IPS-15b (cell line): ENCODE results near the gene CTSC.

Source experiments
- H3K27me3 ChIP-seq: one replicate; pipeline ENCODE4 v1.6.1; 2013; ENCODE audit warnings: low read length; ENCODE audit not compliant: control insufficient read depth, insufficient read depth
- H3K36me3 ChIP-seq: one replicate; pipeline ENCODE4 v1.6.1; 2013; ENCODE audit warnings: low read length; ENCODE audit not compliant: control insufficient read depth, insufficient read depth
- H3K4me1 ChIP-seq: one replicate; pipeline ENCODE4 v1.6.1; 2013; ENCODE audit warnings: mild to moderate bottlenecking, low read length; ENCODE audit not compliant: control insufficient read depth, insufficient read depth
- H3K4me3 ChIP-seq: one replicate; pipeline ENCODE4 v1.5.1; 2013; ENCODE audit warnings: low read depth, low read length
- H3K9ac ChIP-seq: one replicate; pipeline ENCODE4 v1.6.1; 2013; ENCODE audit warnings: low read depth, mild to moderate bottlenecking, low read length
- H3K9me3 ChIP-seq: one replicate; pipeline ENCODE4 v1.6.1; 2013; ENCODE audit warnings: mild to moderate bottlenecking, low read length; ENCODE audit not compliant: control insufficient read depth, insufficient read depth

The CTSC gene

DNA sequence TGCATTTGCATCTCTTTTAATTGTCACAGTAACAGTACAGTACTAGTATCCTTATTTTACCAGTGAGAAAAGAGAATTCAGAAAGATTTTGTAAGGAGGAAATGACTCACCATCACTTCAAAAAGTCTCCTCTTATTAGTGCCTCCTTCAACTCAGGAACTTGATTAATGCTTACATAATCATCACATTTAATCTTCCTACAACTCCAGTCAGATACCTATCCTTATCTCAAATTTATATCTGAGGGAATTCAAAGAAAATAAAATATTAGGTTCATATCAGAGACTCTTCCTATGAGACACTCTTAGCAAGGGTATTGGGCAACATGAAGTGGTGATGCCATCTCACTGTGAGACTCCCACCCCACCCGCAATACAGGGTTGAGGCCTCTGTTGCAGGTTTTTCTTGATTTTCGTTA, 26.1 kb upstream of the CTSC start:
- Histone ChIP-seq H3K4me3 (no peak overlapping the region), H3K4me1 (no peaks in the 10 kb centered on the region), H3K27me3 (no peaks in the 10 kb centered on the region), H3K36me3 (no peaks in the 10 kb centered on the region), H3K9ac (no peak overlapping the region), H3K9me3 (no peaks in the 10 kb centered on the region)

DNA sequence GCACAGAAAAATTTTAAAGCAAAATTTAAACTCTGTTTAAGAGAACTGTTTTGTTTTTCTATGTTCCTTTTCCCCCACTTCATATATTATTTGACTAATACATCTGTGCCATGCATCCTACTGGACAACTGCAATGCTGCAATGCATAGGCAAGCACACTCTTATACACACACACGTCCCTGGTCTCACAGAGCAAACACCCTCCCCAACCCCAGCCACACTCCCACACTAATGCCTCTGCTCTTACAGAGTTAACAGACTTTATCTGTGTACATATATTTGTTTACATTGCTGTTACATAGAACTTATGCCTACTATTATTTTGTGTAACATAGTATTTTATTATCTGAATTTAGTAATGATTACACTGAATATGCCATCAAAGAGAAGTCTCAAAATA, 25.5 kb upstream of the CTSC start:
- Histone ChIP-seq H3K4me3 (no peak overlapping the region), H3K27me3 (no peaks in the 10 kb centered on the region), H3K36me3 (no peaks in the 10 kb centered on the region), H3K9me3 (no peaks in the 10 kb centered on the region), H3K4me1 (peaks cover 3% of the 10 kb centered on the region), H3K9ac (no peak overlapping the region)

DNA sequence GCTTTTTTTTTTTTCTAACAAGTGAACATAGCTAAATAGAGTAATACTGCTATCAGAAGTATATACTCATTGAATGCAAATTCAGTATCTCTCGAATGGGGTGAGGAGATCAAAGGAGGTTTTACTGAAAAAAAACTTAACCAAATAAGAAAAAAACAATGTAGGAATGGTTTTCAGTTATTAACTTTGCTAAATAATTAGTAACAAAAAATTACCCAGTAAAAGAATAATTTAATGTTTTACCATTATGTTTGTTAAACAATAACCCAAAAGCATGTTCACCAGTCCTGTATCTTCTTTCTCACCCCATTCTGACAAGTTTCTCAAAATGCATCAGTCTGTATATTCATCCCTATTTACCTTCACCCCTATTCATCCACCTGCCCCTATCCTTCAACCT, 22.6 kb upstream of the CTSC start:
- H3K9ac ChIP-seq = no peak overlapping the region
- H3K27me3 ChIP-seq = no peaks in the 10 kb centered on the region
- H3K36me3 ChIP-seq = no peaks in the 10 kb centered on the region
- H3K9me3 ChIP-seq = no peaks in the 10 kb centered on the region
- H3K4me3 ChIP-seq = no peak overlapping the region
- H3K4me1 ChIP-seq = peaks cover 5% of the 10 kb centered on the region

DNA sequence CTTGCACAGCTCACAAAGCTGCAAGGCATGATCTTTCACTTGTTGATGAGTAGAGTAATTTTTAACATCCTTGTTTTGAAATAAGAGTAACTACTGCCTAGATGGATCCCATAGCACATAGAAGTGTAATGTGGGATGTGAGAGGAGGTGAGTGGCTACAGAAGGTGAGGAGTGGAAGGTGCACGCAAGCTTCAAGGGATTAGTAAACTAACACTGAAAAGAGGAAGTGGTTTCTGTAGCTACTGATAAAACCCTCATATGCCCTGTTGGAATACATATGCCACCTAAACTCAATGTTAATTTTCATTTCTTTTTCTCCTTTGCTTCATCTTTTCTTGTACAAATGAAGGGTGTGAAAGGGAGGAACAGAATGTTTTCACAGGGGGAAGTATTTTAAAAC, 22.0 kb upstream of the CTSC start:
- no peaks in the 10 kb centered on the region for H3K27me3 ChIP-seq
- H3K9me3 ChIP-seq = no peaks in the 10 kb centered on the region
- no peak overlapping the region for H3K9ac ChIP-seq
- no peak overlapping the region for H3K4me3 ChIP-seq
- H3K4me1 ChIP-seq = peaks cover 5% of the 10 kb centered on the region
- no peaks in the 10 kb centered on the region for H3K36me3 ChIP-seq

DNA sequence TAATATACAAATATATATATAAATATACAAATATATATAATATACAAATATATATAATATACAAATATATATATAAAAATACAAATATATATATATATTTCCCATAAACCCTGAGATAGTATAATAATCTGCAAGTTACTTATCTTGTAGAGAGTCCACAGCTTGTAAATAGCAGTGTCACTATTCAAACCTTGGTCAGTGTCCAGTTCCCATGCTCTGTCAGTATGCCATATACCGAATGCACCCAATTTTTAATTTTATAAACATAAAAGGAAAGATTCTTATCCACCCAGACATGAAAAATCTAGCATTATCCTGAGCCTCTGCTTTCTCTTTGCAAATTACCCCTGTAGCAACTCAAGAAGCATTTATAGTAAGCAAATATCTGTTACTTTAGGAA, 21.6 kb upstream of the CTSC start:
- Histone ChIP-seq H3K4me3 (no peak overlapping the region), H3K27me3 (no peaks in the 10 kb centered on the region)

DNA sequence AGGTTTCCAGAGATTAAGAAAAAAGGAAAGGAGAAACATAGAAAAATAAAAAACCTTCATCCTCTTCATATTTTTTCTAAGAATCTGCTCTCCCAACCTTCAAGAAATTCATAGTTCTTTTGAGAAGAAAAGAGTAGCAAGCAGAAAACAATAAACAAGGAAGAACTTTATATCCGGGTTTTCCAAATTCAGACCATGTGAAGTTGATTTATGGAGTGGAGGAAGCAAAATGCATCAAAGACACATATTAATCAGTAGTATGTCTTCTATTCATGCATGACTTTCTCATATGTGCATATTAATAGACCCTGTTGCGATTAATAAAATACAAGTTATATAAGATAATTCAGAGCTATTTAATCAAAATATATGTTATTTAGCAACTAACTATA, 20.5 kb upstream of the CTSC start:
- no peak overlapping the region for H3K4me3 ChIP-seq
- no peak overlapping the region for H3K9ac ChIP-seq
- no peaks in the 10 kb centered on the region for H3K9me3 ChIP-seq
- H3K36me3 ChIP-seq = no peaks in the 10 kb centered on the region
- peaks cover 5% of the 10 kb centered on the region for H3K4me1 ChIP-seq
- no peaks in the 10 kb centered on the region for H3K27me3 ChIP-seq

More for the DNA sequence above, 21.6 kb upstream of the CTSC start:
- H3K9ac ChIP-seq = no peak overlapping the region
- H3K4me1 ChIP-seq = peaks cover 5% of the 10 kb centered on the region
- no peaks in the 10 kb centered on the region for H3K9me3 ChIP-seq
- no peaks in the 10 kb centered on the region for H3K36me3 ChIP-seq

DNA sequence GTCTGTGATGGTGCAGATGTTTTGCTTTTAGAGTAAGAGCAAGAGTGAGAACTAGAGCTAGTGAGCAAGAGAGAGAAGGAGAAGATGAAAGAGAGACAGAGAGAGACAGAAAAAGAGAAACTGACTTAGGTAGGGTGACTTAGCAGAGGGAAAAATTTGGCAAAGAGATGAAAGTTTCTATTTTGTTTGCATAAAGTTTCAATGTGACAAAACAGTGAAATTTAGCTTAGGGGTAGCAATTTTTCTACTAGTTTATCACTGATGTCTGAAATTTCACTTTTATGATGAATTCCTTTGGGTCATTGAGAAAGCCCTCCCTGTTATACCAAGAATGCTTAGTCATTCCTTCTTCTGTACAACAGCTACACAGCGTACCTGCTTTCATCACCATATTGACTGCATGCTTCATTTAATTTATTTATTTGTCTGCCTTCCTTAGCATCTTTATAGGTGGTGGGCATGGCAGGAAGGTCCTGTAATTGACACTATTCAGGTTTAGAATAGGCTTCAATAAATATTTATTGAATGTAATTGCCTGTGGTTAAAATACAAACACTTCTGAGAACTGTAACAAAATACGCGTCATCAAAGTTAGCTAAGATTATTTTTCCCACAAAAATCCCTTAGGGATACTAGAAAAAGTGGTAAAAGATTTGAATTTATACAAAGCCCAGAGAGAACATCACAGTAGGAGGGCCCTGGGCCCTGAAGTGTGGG, 19.9 kb upstream of the CTSC start:
- no peak overlapping the region for H3K9ac ChIP-seq
- H3K27me3 ChIP-seq = no peaks in the 10 kb centered on the region
- no peak overlapping the region for H3K4me3 ChIP-seq
- no peaks in the 10 kb centered on the region for H3K9me3 ChIP-seq
- peaks cover 5% of the 10 kb centered on the region for H3K4me1 ChIP-seq
- no peaks in the 10 kb centered on the region for H3K36me3 ChIP-seq

DNA sequence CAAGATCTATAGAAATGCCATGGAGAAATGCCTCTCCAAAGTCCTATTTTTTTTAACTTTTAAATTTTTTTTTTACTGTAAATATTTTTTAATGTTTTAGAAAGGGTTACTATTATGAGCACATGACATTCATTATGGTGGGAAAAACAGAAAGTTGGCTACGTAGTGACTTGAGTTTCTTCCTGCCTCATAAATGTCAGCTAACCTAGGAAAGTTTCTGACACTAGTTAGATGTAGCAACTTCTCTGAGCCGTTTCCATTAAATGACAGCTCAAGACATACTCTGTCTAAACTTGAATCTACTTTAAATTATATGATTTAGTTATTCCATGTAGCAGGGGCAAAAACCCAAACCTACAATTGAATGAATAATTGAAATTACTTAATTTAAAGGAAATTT, 18.4 kb upstream of the CTSC start:
- Histone ChIP-seq H3K27me3 (no peaks in the 10 kb centered on the region), H3K9me3 (no peaks in the 10 kb centered on the region), H3K9ac (no peak overlapping the region), H3K36me3 (no peaks in the 10 kb centered on the region), H3K4me3 (no peak overlapping the region), H3K4me1 (peaks cover 5% of the 10 kb centered on the region)

DNA sequence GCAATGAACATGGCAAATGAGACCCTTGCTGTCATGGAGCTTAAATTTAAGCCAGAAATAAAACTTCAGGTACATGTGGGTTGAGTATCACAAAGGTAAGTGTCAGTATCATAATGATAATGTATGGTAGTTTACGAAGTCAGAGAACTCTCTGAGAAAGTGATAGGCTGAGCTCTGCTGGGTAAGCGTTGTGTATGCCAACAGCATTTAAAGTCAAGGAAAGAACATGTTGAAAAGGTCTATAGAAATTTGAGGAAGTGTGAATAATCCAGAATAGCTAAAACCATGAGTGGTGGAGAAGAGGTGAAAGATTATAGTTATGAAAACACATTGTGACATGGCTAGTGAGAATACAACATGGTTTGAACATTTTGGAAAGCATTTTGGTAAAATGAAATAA, 17.4 kb upstream of the CTSC start:
- peaks cover 5% of the 10 kb centered on the region for H3K4me1 ChIP-seq
- H3K4me3 ChIP-seq = no peak overlapping the region
- no peaks in the 10 kb centered on the region for H3K27me3 ChIP-seq
- H3K9me3 ChIP-seq = no peaks in the 10 kb centered on the region
- no peaks in the 10 kb centered on the region for H3K36me3 ChIP-seq
- no peak overlapping the region for H3K9ac ChIP-seq

DNA sequence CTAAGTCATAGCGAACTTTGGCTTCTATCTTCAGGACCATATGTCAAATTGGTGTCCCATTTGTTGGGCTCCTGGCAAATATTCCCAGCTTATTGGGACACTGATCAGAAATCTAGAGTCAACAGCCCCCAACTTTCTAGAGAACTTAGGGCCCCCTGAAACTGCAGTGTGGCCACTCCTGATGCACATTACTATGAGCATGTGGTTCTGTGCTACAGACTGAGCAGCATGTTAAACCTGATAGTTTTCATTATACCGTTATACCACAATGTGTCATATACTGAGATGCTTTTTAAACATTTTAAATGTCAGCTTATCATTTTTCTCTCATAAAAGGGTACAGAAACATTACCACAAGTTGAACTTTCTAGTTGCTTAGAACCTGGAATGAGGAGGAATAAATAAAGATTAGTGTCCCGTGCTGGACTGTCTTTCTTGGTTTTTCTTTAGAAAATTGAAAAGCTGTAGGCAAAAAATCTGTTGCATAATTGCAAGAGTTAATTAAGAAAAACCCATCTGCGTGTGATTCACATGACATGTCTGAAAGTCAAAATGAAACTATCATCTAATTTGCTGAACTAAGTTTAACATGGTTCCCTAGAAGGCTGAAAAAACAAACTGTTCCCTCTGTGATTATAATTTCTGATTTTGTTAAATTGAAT, 16.4 kb upstream of the CTSC start:
- Histone ChIP-seq H3K27me3 (no peaks in the 10 kb centered on the region), H3K4me3 (no peak overlapping the region), H3K4me1 (peaks cover 5% of the 10 kb centered on the region), H3K9me3 (no peaks in the 10 kb centered on the region), H3K36me3 (no peaks in the 10 kb centered on the region), H3K9ac (no peak overlapping the region)

DNA sequence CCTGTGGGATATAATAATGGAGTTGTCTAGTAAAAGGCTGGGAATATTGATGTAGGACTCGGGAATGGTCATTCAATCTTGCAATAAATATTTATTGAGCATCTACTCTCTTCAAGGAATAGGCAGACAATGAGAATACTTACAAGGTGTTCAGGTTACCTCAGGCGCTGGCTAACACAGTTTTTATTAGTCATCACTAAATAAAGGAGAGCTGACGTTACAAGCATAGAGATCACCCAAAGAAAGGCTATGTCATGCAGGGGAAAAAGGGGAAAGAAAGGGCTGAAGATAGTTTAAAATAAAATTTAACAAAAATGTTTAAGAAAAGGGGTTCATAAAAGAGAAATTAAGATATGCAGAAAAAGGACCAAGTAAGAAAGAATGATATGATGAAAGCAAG, 15.8 kb upstream of the CTSC start:
- Histone ChIP-seq H3K27me3 (no peaks in the 10 kb centered on the region), H3K4me3 (no peak overlapping the region), H3K9me3 (no peaks in the 10 kb centered on the region), H3K4me1 (peaks cover 5% of the 10 kb centered on the region), H3K9ac (no peak overlapping the region), H3K36me3 (no peaks in the 10 kb centered on the region)

DNA sequence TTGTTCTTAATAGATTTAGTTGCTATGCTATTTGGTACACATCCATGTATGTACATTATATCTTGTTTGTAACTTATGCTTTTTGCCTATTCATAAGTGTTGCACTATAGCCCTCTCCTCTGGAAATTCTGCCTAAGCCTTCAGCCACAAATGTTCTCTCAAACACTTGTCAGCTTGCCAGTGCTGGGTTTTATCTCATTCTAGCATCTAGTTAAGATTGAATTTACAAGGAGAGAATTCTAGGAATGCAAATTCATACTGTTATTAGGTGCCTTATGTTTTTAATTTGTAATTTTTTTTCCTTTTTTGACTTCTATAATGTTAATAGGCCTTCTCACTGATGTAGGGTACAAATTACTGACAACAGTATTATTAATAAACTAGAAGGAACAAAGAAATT, 14.6 kb upstream of the CTSC start:
- H3K4me1 ChIP-seq = no peaks in the 10 kb centered on the region
- no peak overlapping the region for H3K4me3 ChIP-seq
- no peaks in the 10 kb centered on the region for H3K27me3 ChIP-seq
- no peak overlapping the region for H3K9ac ChIP-seq
- H3K36me3 ChIP-seq = no peaks in the 10 kb centered on the region
- no peaks in the 10 kb centered on the region for H3K9me3 ChIP-seq
